Chondrocyte (in vitro differentiated cells): ENCODE measurements around the gene TCTN2. TPM values are rescaled to one million over a fixed set of nuclear protein-coding genes. Genes with fewer than 3 reads are reported as not detected.

Experiments used
- DNase-seq: peaks from one replicate; pipeline ENCODE4 v3.0.0; 2021; ENCODE audit warnings: mixed read lengths, low spot score
- H3K27ac Mint-ChIP-seq: one replicate; pipeline ENCODE4 v1.8.0; 2021; ENCODE audit warnings: mild to moderate bottlenecking, moderate library complexity, mixed read lengths; ENCODE audit not compliant: unreplicated experiment
- H3K27me3 Mint-ChIP-seq: 2 replicates; pipeline ENCODE4 v1.8.0; 2021; ENCODE audit warnings: low read depth, mixed read lengths
- H3K36me3 Mint-ChIP-seq: 2 replicates; pipeline ENCODE4 v1.8.0; 2021; ENCODE audit warnings: low read depth, mixed read lengths
- H3K4me1 Mint-ChIP-seq: 2 replicates; pipeline ENCODE4 v1.8.0; 2021; ENCODE audit warnings: low read depth, mild to moderate bottlenecking, mixed read lengths
- H3K4me3 Mint-ChIP-seq: one replicate; pipeline ENCODE4 v1.8.0; 2021; ENCODE audit warnings: mild to moderate bottlenecking, moderate library complexity, mixed read lengths; ENCODE audit not compliant: unreplicated experiment
- H3K9me3 Mint-ChIP-seq: 2 replicates; pipeline ENCODE4 v1.8.0; 2021; ENCODE audit warnings: low read depth, mixed read lengths
- total RNA-seq: library from RNA; stranded (reverse); gene quantifications from 3 replicates; pipeline ENCODE4 v1.2.1, GENCODE V29; 2021
- TF ChIP-seq, protein P1 (sequence below): fragments of 200-600 bp; sonication (generic); IDR thresholded peaks from 2 replicates; pipeline ENCODE4 v1.5.0; 2021; ENCODE audit warnings: antibody characterized with exemption, mild to moderate bottlenecking, moderate library complexity

The TCTN2 gene
- total RNA-seq, 1 donor from 2014 or later = 8.6 TPM

DNA sequence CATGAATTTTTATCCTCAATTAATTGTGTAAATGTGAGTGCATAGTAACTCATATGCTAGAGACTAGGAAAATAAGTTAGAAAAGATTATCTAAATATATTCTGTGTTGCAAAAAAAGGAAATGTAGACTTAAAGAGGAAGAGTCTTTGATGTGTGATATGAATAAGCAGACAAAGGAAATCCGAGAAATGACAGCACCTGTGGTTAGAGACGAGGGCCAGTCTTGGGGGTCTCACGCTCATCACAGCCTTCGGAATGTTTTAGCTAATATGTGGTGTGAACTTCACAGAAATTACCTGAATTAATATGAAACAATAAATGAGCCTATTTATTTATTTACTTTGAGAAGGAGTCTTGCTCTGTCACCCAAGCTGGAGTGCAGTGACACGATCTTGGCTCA, 52.9 kb downstream of the TCTN2 start:
- Mint-ChIP-seq H3K4me3 (no peak overlapping the region), H3K27ac (no peak overlapping the region), H3K9me3 (no peaks in the 10 kb centered on the region), H3K4me1 (no peaks in the 10 kb centered on the region), H3K27me3 (no peaks in the 10 kb centered on the region), H3K36me3 (peaks cover 25% of the 10 kb centered on the region)
- no peak for DNase-seq
- TF ChIP-seq, protein P1, sequence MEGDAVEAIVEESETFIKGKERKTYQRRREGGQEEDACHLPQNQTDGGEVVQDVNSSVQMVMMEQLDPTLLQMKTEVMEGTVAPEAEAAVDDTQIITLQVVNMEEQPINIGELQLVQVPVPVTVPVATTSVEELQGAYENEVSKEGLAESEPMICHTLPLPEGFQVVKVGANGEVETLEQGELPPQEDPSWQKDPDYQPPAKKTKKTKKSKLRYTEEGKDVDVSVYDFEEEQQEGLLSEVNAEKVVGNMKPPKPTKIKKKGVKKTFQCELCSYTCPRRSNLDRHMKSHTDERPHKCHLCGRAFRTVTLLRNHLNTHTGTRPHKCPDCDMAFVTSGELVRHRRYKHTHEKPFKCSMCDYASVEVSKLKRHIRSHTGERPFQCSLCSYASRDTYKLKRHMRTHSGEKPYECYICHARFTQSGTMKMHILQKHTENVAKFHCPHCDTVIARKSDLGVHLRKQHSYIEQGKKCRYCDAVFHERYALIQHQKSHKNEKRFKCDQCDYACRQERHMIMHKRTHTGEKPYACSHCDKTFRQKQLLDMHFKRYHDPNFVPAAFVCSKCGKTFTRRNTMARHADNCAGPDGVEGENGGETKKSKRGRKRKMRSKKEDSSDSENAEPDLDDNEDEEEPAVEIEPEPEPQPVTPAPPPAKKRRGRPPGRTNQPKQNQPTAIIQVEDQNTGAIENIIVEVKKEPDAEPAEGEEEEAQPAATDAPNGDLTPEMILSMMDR = no peak

DNA sequence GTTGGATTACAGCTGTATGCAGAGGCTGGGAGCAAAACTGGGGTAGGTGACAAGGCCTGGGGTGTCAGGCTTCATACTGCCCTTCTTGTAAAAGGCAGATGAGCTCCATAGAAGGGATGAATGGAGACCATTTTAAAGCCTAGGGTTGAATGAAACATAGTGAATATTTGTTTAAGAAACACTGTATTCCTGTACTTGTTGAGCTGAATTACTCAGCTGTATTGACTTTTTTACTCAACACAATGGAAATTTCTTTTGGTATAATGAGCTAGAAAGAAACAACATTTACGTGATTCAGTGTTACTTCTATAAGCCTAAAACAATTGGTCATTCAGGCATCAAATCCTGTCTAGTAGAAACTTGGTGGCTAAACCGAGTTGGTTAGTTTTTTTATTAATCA, 55.3 kb downstream of the TCTN2 start:
- Mint-ChIP-seq H3K4me3 (no peak overlapping the region), H3K27me3 (no peaks in the 10 kb centered on the region), H3K4me1 (no peaks in the 10 kb centered on the region), H3K27ac (no peak overlapping the region), H3K9me3 (no peaks in the 10 kb centered on the region), H3K36me3 (peaks cover 30% of the 10 kb centered on the region)
- TF ChIP-seq, protein P1 = no peak
- no peak for DNase-seq

DNA sequence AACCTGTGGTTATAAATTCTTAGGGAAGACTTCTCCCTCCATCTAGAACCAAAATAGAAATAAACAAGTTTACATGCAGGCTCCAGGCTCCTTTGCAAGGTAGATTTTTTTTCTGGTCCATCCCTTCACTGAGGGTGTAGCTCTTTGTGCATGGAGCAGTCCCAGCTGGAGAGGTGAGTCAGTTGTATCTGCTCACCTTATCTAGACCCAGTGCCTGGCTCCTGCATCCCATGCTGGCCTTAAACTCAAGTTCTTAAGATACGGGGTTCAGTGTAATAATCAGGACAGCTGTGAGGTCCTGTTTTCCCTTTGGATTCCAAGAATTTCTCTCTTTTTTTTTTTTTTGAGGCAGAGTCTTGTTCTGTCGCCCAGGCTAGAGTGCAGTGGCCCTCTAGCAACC, 56.0 kb downstream of the TCTN2 start:
- Mint-ChIP-seq H3K36me3 (peaks cover 34% of the 10 kb centered on the region), H3K27me3 (no peaks in the 10 kb centered on the region), H3K4me1 (no peaks in the 10 kb centered on the region), H3K27ac (no peak overlapping the region), H3K9me3 (no peaks in the 10 kb centered on the region), H3K4me3 (no peak overlapping the region)
- DNase-seq = no peak
- TF ChIP-seq, protein P1 = no peak

DNA sequence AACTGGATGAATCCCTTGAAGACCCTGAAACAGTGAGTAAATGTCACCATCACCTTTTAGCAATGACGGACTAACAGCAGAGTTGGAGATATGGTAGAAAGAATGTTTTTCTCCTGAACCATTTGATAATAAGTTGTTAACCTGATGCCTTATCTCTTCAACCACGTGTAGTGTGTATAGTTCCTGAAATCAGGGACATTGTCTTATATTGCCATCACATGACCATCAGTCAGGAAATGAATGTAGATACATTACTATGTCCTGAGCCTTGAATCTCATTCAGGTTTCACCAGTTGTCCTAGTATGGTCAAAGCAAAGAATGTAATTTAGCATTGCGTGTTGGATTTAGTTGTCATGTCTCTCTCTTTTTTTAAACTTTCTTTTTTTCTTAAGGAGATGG, 57.0 kb downstream of the TCTN2 start:
- H3K4me3 Mint-ChIP-seq = no peak overlapping the region
- no peaks in the 10 kb centered on the region for H3K27me3 Mint-ChIP-seq
- peaks cover 37% of the 10 kb centered on the region for H3K36me3 Mint-ChIP-seq
- H3K27ac Mint-ChIP-seq = no peak overlapping the region
- no peaks in the 10 kb centered on the region for H3K4me1 Mint-ChIP-seq
- H3K9me3 Mint-ChIP-seq = no peaks in the 10 kb centered on the region
- DNase-seq = no peak
- TF ChIP-seq, protein P1 = no peak

DNA sequence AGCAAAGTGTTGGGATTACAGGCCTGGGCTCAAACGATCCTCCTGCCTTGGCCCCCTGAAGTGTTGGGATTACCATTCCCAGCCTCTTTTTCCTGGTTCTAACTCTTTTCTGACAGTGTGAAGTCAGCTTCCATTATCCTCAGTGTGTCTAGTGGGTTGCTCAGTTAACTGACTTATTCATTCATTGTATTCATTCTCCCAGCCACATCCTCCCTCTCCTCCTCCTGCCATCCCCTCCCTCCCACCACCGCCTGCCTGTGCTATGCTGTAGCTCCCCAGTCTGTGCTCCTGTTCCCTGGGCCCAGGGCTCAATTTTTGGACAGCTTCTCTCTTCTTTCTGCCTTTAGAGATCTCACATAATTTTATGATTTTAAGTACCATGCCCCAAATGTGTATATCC, 60.7 kb downstream of the TCTN2 start:
- TF ChIP-seq, protein P1 = no peak
- no peaks in the 10 kb centered on the region for H3K4me1 Mint-ChIP-seq
- H3K36me3 Mint-ChIP-seq = peaks cover 48% of the 10 kb centered on the region
- no peak for DNase-seq
- peak overlapping the region; percentile 64 for H3K27ac Mint-ChIP-seq
- no peaks in the 10 kb centered on the region for H3K9me3 Mint-ChIP-seq
- no peak overlapping the region for H3K4me3 Mint-ChIP-seq
- H3K27me3 Mint-ChIP-seq = no peaks in the 10 kb centered on the region
